HG03097 (cell line): ENCODE measurements around the gene CFAP92.

Source experiments
- ATAC-seq: cut with Tn5 transposase; IDR thresholded peaks from one replicate; pipeline ENCODE4 v1.9.1; 2021; ENCODE audit not compliant: unreplicated experiment, low FRiP score

CFAP92 gene

GRCh38 chr3:129006864-129007263 lies 13.0 kb upstream of the CFAP92 start:
- ATAC-seq = no peak

GRCh38 chr3:129005526-129006303 lies 11.8 kb upstream of the CFAP92 start:
- no peak for ATAC-seq

GRCh38 chr3:129004639-129005295 lies 10.9 kb upstream of the CFAP92 start:
- ATAC-seq = no peak

- no peak for ATAC-seq
These were observed 9.8 kb upstream of the CFAP92 start for GRCh38 chr3:129003578-129004112.

GRCh38 chr3:129002573-129003569 lies 9.0 kb upstream of the CFAP92 start:
- no peak for ATAC-seq

GRCh38 chr3:129001806-129002572 lies 8.1 kb upstream of the CFAP92 start:
- ATAC-seq = no peak

- ATAC-seq = no peak
These were observed 7.4 kb upstream of the CFAP92 start, which contains the start of gene EFCC1 for GRCh38 chr3:129001101-129001805. Gene EFCC1 (plus strand): TSS chr3:129001304. CDS start chr3:129001629, 325 bp downstream.

- no peak for ATAC-seq
These were observed 6.8 kb upstream of the CFAP92 start for GRCh38 chr3:129000742-129001100.

GRCh38 chr3:128999102-128999501 lies 5.2 kb upstream of the CFAP92 start:
- ATAC-seq = no peak

GRCh38 chr3:128998561-128998960 lies 4.7 kb upstream of the CFAP92 start:
- no peak for ATAC-seq

- ATAC-seq = no peak
These were observed 3.7 kb upstream of the CFAP92 start for GRCh38 chr3:128997486-128998133.

- ATAC-seq = no peak
These were observed 2.9 kb upstream of the CFAP92 start for GRCh38 chr3:128996726-128997125.

GRCh38 chr3:128996200-128996599 lies 2.3 kb upstream of the CFAP92 start:
- ATAC-seq = no peak

GRCh38 chr3:128995737-128996136 lies 1.9 kb upstream of the CFAP92 start:
- no peak for ATAC-seq

- ATAC-seq = no peak
These were observed 988 bp upstream of the CFAP92 start for GRCh38 chr3:128994581-128995546.

GRCh38 chr3:128994173-128994512 lies 267 bp upstream of the CFAP92 start:
- no peak for ATAC-seq

GRCh38 chr3:128992926-128993460 lies 883 bp downstream of the CFAP92 start:
- ATAC-seq = no peak
